HepG2 (cell line): Measurements from ENCODE around the gene PSMD1. TPM values are rescaled to one million over a fixed set of nuclear protein-coding genes. Genes with fewer than 3 reads are reported as not detected.

Experiments
- ATAC-seq: fragments of 200-7000 bp; cut with Tn5 transposase; 3 replicates; pipeline ENCODE4 v1.9.1; 2020; ENCODE audit warnings: mild to moderate bottlenecking, moderate library complexity
- BruUV-seq: library from RNA; stranded (reverse); fragments of 400-500 nt; replicated peaks from 2 replicates; lab custom pipeline; 2021; lab: Mats Ljungman, UMichigan
- CTCF ChIA-PET: fragments of 300-600 bp; formaldehyde crosslinking; extraction: SDS; loops from one replicate; lab custom pipeline; 2021; ENCODE audit warnings: low total read pairs, inconsistent platforms, low intra/inter-chr PET ratio; lab: Yijun Ruan, JAX
- POLR2A ChIA-PET: fragments of 350-600 bp; sonication (Branson Sonifier 250); formaldehyde crosslinking; loops from one replicate; lab custom pipeline; 2020; ENCODE audit warnings: antibody characterized with exemption, inconsistent platforms; lab: Yijun Ruan, JAX
- DNase-seq: peaks from one replicate; pipeline ENCODE4 v3.0.0-alpha.2; 2015; ENCODE audit warnings: low spot score
- FAIRE-seq: peaks from 3 replicates; lab custom pipeline; 2011; peaks lifted over from hg19 to GRCh38; lab: Jason Lieb, UNC
- H2AFZ ChIP-seq: one replicate; pipeline ENCODE4 v1.6.1; 2011; ENCODE audit warnings: low read length, inconsistent platforms
- H3K27ac ChIP-seq: fragments of 300-600 bp; 3 replicates; pipeline ENCODE4 v1.8.0; 2011; ENCODE audit warnings: mixed run types, mild to moderate bottlenecking, mixed read lengths, low read length, inconsistent platforms; ENCODE audit not compliant: insufficient read depth; ENCODE audit errors: extremely low read length
- H3K27me3 ChIP-seq, 2 experiments: fragments of 200-600 bp in 1 of 2; 2 replicates in 1 of 2; 3 replicates in 1 of 2; pipeline versions ENCODE4 v1.6.0 to v1.8.0; 2011; ENCODE audit warnings: low read length in 2 of 2, mild to moderate bottlenecking in 2 of 2, moderate library complexity in 2 of 2, inconsistent platforms in 1 of 2; ENCODE audit not compliant: insufficient read depth in 2 of 2, control insufficient read depth in 1 of 2
- H3K36me3 ChIP-seq, 2 experiments: fragments of 200-600 bp in 1 of 2; replicated peaks in 1 of 2; 2 replicates in 1 of 2; 3 replicates in 1 of 2; pipeline versions ENCODE4 v1.5.1 to v1.8.0; 2011; ENCODE audit warnings: low read length in 2 of 2, inconsistent platforms in 1 of 2; ENCODE audit not compliant: insufficient read depth in 2 of 2, control insufficient read depth in 1 of 2
- H3K4me1 ChIP-seq: 2 replicates; pipeline ENCODE4 v1.5.1; 2012; ENCODE audit warnings: low read length, inconsistent platforms; ENCODE audit not compliant: insufficient read depth
- H3K4me2 ChIP-seq: 2 replicates; pipeline ENCODE4 v1.6.0; 2011; ENCODE audit warnings: low read depth, low read length, inconsistent platforms
- H3K4me3 ChIP-seq, 3 experiments: fragments of 200-600 bp in 1 of 3; sonication (generic), shearing (Covaris generic) in 1 of 3; replicated peaks in 1 of 3; 2 replicates each; pipeline ENCODE4 v1.5.1; 2011 to 2016; ENCODE audit warnings: low read length in 3 of 3, inconsistent platforms in 2 of 3, low read depth in 2 of 3, mild to moderate bottlenecking in 2 of 3, control low read depth in 1 of 3, mixed read lengths in 1 of 3; ENCODE audit not compliant: insufficient read depth in 1 of 3
- H3K79me2 ChIP-seq: one replicate; pipeline ENCODE4 v1.6.1; 2011; ENCODE audit warnings: low read length, inconsistent platforms; ENCODE audit not compliant: insufficient read depth
- H3K9ac ChIP-seq: 2 replicates; pipeline ENCODE4 v1.6.0; 2011; ENCODE audit warnings: mild to moderate bottlenecking, low read depth, low read length, inconsistent platforms; ENCODE audit not compliant: insufficient read depth
- H3K9me3 ChIP-seq: 2 replicates; pipeline ENCODE4 v1.5.1; 2012; ENCODE audit warnings: mild to moderate bottlenecking, low read length
- H4K20me1 ChIP-seq: 2 replicates; pipeline ENCODE4 v1.6.0; 2011; ENCODE audit warnings: inconsistent platforms, mild to moderate bottlenecking, low read length, moderate library complexity; ENCODE audit not compliant: insufficient read depth
- FOXM1 ChIP-seq: sonication (generic); formaldehyde crosslinking; IDR thresholded peaks from 2 replicates; pipeline ENCODE4 v1.5.0; 2020; ENCODE audit warnings: missing genetic modification reagents
- HOXA5 ChIP-seq: sonication (generic); formaldehyde crosslinking; IDR thresholded peaks from 2 replicates; pipeline ENCODE4 v1.4.0; 2020; ENCODE audit warnings: missing genetic modification reagents
- MAFF ChIP-seq: IDR thresholded peaks from 2 replicates; pipeline ENCODE4 v1.6.1; 2011; ENCODE audit warnings: low read depth, low read length, improper control_type of control experiment
- MATR3 ChIP-seq: sonication (generic); formaldehyde crosslinking; IDR thresholded peaks from 2 replicates; pipeline ENCODE4 v1.4.0; 2020; ENCODE audit warnings: missing genetic modification reagents
- PAF1 ChIP-seq: IDR thresholded peaks from 2 replicates; pipeline ENCODE4 v1.6.1; 2016; ENCODE audit warnings: missing genetic modification reagents, missing compliant biosample characterization
- SIN3B ChIP-seq: fragments of 150-350 bp; IDR thresholded peaks from 2 replicates; pipeline ENCODE4 v1.6.1; 2014; ENCODE audit warnings: low read length
- ZNF17 ChIP-seq: sonication (generic); formaldehyde crosslinking; IDR thresholded peaks from 2 replicates; pipeline ENCODE4 v1.5.0; 2020; ENCODE audit warnings: mild to moderate bottlenecking, missing genetic modification reagents
- ZNF317 ChIP-seq: sonication (generic); formaldehyde crosslinking; IDR thresholded peaks from 2 replicates; pipeline ENCODE4 v1.5.0; 2020; ENCODE audit warnings: mild to moderate bottlenecking, missing genetic modification reagents
- ZNF460 ChIP-seq: sonication (generic); formaldehyde crosslinking; IDR thresholded peaks from 2 replicates; pipeline ENCODE4 v1.5.1; 2020; ENCODE audit warnings: missing genetic modification reagents, mild to moderate bottlenecking, borderline replicate concordance
- in situ Hi-C: cut with HindIII; loops from 2 replicates; pipeline ENCODE4 v1.10.0; 2017; ENCODE audit warnings: low pct_unique_long_range_greater_than_20kb; ENCODE audit not compliant: extremely low pct_ligation_motif_present
- intact Hi-C: fragments of 100-400 bp; cut with micrococcal nuclease; formaldehyde crosslinking; loops from one replicate; pipeline ENCODE4 v1.10.0; 2022; ENCODE audit not compliant: unreplicated experiment
- polyA plus RNA-seq, 8 experiments: library from polyadenylated mRNA; depleted of rRNA in 3 of 8; stranded (reverse) in 7 of 8; unstranded in 1 of 8; fragments of >200 nt; fragmentation: Illumina TruSeq in 4 of 8; extraction: Trizol in 4 of 8; gene quantifications; 2 replicates each; pipeline versions ENCODE4 v1.2.1 to v1.2.3, GENCODE V29; 2011 to 2016; ENCODE audit warnings: low read depth in 4 of 8, missing spikeins in 1 of 8, mixed read lengths in 1 of 8; ENCODE audit not compliant: insufficient read depth in 1 of 8
- total RNA-seq, 5 experiments: library from RNA; depleted of rRNA; stranded (reverse); fragments of >200 nt; fragmentation: Illumina TruSeq; extraction: Trizol; gene quantifications; 2 replicates each; pipeline ENCODE4 v1.2.3, GENCODE V29; 2016; ENCODE audit warnings: low read depth in 1 of 5
- TF ChIP-seq, protein P1 (sequence below): sonication (generic); formaldehyde crosslinking; conservative IDR thresholded peaks from 2 replicates; pipeline ENCODE4 v1.8.0; 2022; ENCODE audit warnings: low read depth, missing genetic modification reagents
- TF ChIP-seq, protein P2 (sequence below): sonication (generic); formaldehyde crosslinking; IDR thresholded peaks from 2 replicates; pipeline ENCODE4 v1.4.0; 2020; ENCODE audit warnings: mild to moderate bottlenecking, missing genetic modification reagents
- TF ChIP-seq, protein P3 (sequence below): fragments of 450-650 bp; IDR thresholded peaks from 2 replicates; pipeline ENCODE4 v1.6.1; 2016
- TF ChIP-seq, protein P4 (sequence below): sonication (generic); formaldehyde crosslinking; conservative IDR thresholded peaks from 2 replicates; pipeline ENCODE4 v1.4.0; 2020; ENCODE audit warnings: missing genetic modification reagents
- TF ChIP-seq, protein P5 (sequence below): sonication (generic); formaldehyde crosslinking; IDR thresholded peaks from 2 replicates; pipeline ENCODE4 v1.4.0; 2020; ENCODE audit warnings: missing genetic modification reagents, borderline replicate concordance
- TF ChIP-seq, protein P6 (sequence below): sonication (generic); formaldehyde crosslinking; IDR thresholded peaks from 2 replicates; pipeline ENCODE4 v1.5.1; 2020; ENCODE audit warnings: mild to moderate bottlenecking, missing genetic modification reagents

Gene PSMD1
- total and polyA plus RNA-seq, 2 of the 13 experiments (the other 11 are each of a cell fraction or from before 2014, with no cell fraction given) = 136 to 191 TPM

DNA sequence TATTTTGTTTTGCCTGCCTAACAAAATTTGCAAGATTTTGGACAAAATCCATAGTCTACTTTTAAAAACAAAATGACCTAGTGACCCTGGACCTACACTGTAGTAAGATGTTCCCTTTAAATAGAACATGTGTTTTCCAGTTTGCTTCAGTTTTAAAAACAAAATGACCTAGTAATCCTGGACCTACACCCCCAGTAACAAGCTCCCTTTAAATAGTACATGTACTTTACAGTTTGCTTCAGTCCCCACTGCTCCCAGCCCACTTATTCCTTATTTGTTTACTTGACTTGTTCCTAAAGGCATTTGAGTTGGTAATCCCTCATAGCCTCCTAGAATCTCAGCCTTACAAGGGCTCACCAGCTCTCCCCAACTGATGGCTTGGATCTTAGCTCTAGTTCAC, 102.6 kb downstream of the PSMD1 start:
- Histone ChIP-seq H3K9ac (no peak overlapping the region), H3K79me2 (no peaks in the 10 kb centered on the region), H3K27me3 (no peaks in the 10 kb centered on the region), H3K9me3 (no peaks in the 10 kb centered on the region), H3K4me1 (no peaks in the 10 kb centered on the region), H2AFZ (no peak overlapping the region), H4K20me1 (no peaks in the 10 kb centered on the region), H3K36me3 (peaks cover 13 to 75% of the 10 kb centered on the region in 2 experiments), H3K4me3 (no peak overlapping the region), H3K4me2 (no peak overlapping the region), H3K27ac (no peak overlapping the region)
- no TSS peak for BruUV-seq
- FAIRE-seq (no peak), DNase-seq (no peak), ATAC-seq (no peak)
- intact Hi-C loops (no loop called here), in situ Hi-C loops (no loop called here)
- POLR2A ChIA-PET = no interaction called here
- CTCF ChIA-PET = no interaction called here
- no peak for TF ChIP-seq MATR3 (CRISPR knock-in tag)
- TF ChIP-seq HOXA5 (CRISPR knock-in tag) = no peak
- no peak for TF ChIP-seq FOXM1 (CRISPR knock-in tag)
- TF ChIP-seq, protein P1, sequence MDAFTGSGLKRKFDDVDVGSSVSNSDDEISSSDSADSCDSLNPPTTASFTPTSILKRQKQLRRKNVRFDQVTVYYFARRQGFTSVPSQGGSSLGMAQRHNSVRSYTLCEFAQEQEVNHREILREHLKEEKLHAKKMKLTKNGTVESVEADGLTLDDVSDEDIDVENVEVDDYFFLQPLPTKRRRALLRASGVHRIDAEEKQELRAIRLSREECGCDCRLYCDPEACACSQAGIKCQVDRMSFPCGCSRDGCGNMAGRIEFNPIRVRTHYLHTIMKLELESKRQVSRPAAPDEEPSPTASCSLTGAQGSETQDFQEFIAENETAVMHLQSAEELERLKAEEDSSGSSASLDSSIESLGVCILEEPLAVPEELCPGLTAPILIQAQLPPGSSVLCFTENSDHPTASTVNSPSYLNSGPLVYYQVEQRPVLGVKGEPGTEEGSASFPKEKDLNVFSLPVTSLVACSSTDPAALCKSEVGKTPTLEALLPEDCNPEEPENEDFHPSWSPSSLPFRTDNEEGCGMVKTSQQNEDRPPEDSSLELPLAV (CRISPR knock-in tag) = no peak
- TF ChIP-seq, protein P2, sequence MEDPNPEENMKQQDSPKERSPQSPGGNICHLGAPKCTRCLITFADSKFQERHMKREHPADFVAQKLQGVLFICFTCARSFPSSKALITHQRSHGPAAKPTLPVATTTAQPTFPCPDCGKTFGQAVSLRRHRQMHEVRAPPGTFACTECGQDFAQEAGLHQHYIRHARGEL (CRISPR knock-in tag) = no peak
- no peak for TF ChIP-seq ZNF17 (CRISPR knock-in tag)
- TF ChIP-seq PAF1 = no peak
- no peak for TF ChIP-seq MAFF
- TF ChIP-seq, protein P3, sequence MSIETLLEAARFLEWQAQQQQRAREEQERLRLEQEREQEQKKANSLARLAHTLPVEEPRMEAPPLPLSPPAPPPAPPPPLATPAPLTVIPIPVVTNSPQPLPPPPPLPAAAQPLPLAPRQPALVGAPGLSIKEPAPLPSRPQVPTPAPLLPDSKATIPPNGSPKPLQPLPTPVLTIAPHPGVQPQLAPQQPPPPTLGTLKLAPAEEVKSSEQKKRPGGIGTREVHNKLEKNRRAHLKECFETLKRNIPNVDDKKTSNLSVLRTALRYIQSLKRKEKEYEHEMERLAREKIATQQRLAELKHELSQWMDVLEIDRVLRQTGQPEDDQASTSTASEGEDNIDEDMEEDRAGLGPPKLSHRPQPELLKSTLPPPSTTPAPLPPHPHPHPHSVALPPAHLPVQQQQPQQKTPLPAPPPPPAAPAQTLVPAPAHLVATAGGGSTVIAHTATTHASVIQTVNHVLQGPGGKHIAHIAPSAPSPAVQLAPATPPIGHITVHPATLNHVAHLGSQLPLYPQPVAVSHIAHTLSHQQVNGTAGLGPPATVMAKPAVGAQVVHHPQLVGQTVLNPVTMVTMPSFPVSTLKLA = no peak
- TF ChIP-seq, protein P4, sequence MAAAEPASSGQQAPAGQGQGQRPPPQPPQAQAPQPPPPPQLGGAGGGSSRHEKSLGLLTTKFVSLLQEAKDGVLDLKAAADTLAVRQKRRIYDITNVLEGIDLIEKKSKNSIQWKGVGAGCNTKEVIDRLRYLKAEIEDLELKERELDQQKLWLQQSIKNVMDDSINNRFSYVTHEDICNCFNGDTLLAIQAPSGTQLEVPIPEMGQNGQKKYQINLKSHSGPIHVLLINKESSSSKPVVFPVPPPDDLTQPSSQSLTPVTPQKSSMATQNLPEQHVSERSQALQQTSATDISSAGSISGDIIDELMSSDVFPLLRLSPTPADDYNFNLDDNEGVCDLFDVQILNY (CRISPR knock-in tag) = no peak
- no peak for TF ChIP-seq SIN3B
- TF ChIP-seq, protein P5, sequence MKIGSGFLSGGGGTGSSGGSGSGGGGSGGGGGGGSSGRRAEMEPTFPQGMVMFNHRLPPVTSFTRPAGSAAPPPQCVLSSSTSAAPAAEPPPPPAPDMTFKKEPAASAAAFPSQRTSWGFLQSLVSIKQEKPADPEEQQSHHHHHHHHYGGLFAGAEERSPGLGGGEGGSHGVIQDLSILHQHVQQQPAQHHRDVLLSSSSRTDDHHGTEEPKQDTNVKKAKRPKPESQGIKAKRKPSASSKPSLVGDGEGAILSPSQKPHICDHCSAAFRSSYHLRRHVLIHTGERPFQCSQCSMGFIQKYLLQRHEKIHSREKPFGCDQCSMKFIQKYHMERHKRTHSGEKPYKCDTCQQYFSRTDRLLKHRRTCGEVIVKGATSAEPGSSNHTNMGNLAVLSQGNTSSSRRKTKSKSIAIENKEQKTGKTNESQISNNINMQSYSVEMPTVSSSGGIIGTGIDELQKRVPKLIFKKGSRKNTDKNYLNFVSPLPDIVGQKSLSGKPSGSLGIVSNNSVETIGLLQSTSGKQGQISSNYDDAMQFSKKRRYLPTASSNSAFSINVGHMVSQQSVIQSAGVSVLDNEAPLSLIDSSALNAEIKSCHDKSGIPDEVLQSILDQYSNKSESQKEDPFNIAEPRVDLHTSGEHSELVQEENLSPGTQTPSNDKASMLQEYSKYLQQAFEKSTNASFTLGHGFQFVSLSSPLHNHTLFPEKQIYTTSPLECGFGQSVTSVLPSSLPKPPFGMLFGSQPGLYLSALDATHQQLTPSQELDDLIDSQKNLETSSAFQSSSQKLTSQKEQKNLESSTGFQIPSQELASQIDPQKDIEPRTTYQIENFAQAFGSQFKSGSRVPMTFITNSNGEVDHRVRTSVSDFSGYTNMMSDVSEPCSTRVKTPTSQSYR = no peak
- no peak for TF ChIP-seq ZNF317 (CRISPR knock-in tag)
- TF ChIP-seq, protein P6, sequence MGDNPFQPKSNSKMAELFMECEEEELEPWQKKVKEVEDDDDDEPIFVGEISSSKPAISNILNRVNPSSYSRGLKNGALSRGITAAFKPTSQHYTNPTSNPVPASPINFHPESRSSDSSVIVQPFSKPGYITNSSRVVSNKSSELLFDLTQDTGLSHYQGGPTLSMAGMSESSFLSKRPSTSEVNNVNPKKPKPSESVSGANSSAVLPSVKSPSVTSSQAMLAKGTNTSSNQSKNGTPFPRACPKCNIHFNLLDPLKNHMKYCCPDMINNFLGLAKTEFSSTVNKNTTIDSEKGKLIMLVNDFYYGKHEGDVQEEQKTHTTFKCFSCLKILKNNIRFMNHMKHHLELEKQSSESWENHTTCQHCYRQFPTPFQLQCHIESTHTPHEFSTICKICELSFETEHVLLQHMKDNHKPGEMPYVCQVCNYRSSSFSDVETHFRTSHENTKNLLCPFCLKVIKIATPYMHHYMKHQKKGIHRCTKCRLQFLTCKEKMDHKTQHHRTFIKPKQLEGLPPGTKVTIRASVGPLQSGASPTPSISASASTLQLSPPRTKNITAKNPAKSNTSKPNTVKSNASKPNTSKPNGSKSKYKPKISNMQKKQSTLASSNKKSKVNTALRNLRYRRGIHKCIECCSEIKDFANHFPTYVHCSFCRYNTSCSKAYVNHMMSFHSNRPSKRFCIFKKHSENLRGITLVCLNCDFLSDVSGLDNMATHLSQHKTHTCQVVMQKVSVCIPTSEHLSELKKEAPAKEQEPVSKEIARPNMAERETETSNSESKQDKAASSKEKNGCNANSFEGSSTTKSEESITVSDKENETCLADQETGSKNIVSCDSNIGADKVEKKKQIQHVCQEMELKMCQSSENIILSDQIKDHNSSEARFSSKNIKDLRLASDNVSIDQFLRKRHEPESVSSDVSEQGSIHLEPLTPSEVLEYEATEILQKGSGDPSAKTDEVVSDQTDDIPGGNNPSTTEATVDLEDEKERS (CRISPR knock-in tag) = no peak
- TF ChIP-seq ZNF460 = no peak
